K562 treated with DMSO at 1 percent for 48 hours (cell line): Measurements from ENCODE around the gene SSH3. TPM values are rescaled to one million over a fixed set of nuclear protein-coding genes. Genes with fewer than 3 reads are reported as not detected.

Source experiments
- total RNA-seq: library from RNA; unstranded; fragments of 300-600 nt; gene quantifications from 2 replicates; pipeline ENCODE4 v1.2.3, GENCODE V29; 2022; ENCODE audit warnings: low replicate concordance; ENCODE audit errors: extremely low read depth

The SSH3 gene, protein sequence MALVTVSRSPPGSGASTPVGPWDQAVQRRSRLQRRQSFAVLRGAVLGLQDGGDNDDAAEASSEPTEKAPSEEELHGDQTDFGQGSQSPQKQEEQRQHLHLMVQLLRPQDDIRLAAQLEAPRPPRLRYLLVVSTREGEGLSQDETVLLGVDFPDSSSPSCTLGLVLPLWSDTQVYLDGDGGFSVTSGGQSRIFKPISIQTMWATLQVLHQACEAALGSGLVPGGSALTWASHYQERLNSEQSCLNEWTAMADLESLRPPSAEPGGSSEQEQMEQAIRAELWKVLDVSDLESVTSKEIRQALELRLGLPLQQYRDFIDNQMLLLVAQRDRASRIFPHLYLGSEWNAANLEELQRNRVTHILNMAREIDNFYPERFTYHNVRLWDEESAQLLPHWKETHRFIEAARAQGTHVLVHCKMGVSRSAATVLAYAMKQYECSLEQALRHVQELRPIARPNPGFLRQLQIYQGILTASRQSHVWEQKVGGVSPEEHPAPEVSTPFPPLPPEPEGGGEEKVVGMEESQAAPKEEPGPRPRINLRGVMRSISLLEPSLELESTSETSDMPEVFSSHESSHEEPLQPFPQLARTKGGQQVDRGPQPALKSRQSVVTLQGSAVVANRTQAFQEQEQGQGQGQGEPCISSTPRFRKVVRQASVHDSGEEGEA
- not detected in 2 replicates for total RNA-seq

GRCh38 chr11:67303132-67303834 is at the start of gene SSH3:
TSS of gene SSH3 (plus strand) at chr11:67303530. CDS start at chr11:67303626, 96 bp downstream.

GRCh38 chr11:67266449-67267187 is 36.7 kb upstream of the SSH3 start, which contains the start of gene GRK2:
TSS of gene GRK2 (plus strand) at chr11:67266473. CDS start at chr11:67266700, 227 bp downstream.

DNA sequence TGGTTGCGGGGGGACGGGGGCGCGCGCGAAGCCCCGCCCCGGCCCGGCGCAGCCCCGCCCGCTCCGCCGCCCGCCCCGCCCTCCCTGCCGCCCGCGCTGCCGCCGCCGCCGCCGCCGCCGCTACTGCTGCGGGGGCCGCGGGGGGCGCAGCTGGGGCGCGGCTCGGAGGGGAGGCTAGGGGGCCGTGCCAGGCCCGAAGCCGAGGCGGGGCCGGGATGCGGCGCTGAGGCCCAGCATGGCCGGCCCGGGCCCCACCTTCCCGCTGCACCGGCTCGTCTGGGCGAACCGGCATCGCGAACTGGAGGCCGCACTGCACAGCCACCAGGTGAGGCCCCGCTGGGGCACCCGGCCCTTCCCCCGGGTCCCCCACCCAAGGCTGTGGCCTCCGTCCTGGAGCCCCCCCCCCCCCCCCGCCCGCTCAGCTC is 14.1 kb upstream of the SSH3 start, which contains the start of gene ANKRD13D:
ANKRD13D (plus strand) TSS at position 78 of the 425 bp plus-strand sequence; CDS start at position 236, 158 bp downstream.

DNA sequence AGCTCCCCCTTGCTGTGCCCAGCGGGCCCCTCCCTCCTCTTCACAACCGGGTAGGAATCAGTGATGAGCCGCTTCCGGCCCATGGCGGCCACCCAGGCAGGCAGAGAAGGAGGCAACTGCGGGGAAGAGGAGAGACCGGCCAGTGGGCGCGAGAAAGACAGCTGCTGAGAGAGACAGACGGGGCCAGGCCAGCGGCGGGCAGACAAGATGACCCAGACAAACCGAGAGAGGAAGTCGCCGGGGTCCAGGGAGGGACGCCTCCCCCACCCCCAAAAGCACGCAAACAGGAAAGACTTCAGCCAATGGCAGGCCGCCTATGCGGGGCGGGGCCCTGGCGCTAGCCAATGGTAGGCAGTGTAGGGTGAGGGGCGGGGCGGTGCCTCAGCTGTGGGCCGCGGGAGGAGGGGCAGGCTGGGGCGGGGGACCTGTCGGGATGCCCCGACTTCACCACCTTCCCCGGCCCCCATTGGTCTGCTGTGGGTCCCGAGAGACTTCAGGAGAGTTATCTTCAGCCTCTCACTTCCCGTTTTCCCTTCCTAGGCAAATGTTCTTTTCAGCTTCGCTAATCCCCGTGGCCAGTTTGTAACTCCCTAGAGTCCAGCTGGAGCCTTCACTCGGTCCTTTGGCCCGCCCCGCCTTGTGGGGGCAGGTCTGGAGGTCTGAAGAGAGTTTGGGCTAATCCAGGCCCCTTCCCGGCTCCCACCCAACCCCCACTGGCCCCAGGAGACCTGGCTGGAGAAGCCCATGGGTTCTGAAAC is 50.2 kb downstream of the SSH3 start, which contains the start of gene POLD4:
POLD4 (minus strand) TSS at position 230 of the 758 bp plus-strand sequence; CDS start at position 83, 147 bp downstream.

Other genes starting within 250 kb of the SSH3 start
- gene RHOD, start 246.7 kb upstream of the SSH3 start, total RNA-seq: not detected in 2 replicates
- gene KDM2A, start 184.3 kb upstream of the SSH3 start, total RNA-seq: not detected in 2 replicates
- 509 TPM in 1 of 2 replicates, not detected in the other for gene GRK2, start 37.1 kb upstream of the SSH3 start, total RNA-seq
- not detected in 2 replicates for gene ANKRD13D, start 14.2 kb upstream of the SSH3 start, total RNA-seq
- gene POLD4, start 50.0 kb downstream of the SSH3 start, total RNA-seq: not detected in 2 replicates
- not detected in 2 replicates for gene CLCF1, start 70.1 kb downstream of the SSH3 start, total RNA-seq
- gene RAD9A, start 88.5 kb downstream of the SSH3 start, total RNA-seq: not detected in 2 replicates
- 468 TPM in 1 of 2 replicates, not detected in the other for gene PPP1CA, start 98.3 kb downstream of the SSH3 start, total RNA-seq
- gene TBC1D10C, start 100.6 kb downstream of the SSH3 start, total RNA-seq: not detected in 2 replicates
- not detected in 2 replicates for gene CARNS1, start 112.1 kb downstream of the SSH3 start, total RNA-seq
- not detected in 2 replicates for gene RPS6KB2, start 125.0 kb downstream of the SSH3 start, total RNA-seq
- gene PTPRCAP, start 134.2 kb downstream of the SSH3 start, total RNA-seq: not detected in 2 replicates
- gene CORO1B, start 139.9 kb downstream of the SSH3 start, total RNA-seq: 458 TPM in 1 of 2 replicates, not detected in the other
- gene GPR152, start 149.2 kb downstream of the SSH3 start, total RNA-seq: not detected in 2 replicates
- gene CABP4, start 151.8 kb downstream of the SSH3 start, total RNA-seq: not detected in 2 replicates
- gene TMEM134, start 165.7 kb downstream of the SSH3 start, total RNA-seq: not detected in 2 replicates
- not detected in 2 replicates for gene AIP, start 179.5 kb downstream of the SSH3 start, total RNA-seq
- gene PITPNM1, start 201.8 kb downstream of the SSH3 start, total RNA-seq: not detected in 2 replicates
- not detected in 2 replicates for gene CDK2AP2, start 204.6 kb downstream of the SSH3 start, total RNA-seq
- gene CABP2, start 219.9 kb downstream of the SSH3 start, total RNA-seq: not detected in 2 replicates